CD4-positive, alpha-beta T cell (primary cell): ENCODE measurements around the gene MED17. TPM values are rescaled to one million over a fixed set of nuclear protein-coding genes. Genes with fewer than 3 reads are reported as not detected.

Source experiments
- ATAC-seq: fragments of 200-7000 bp; cut with Tn5 transposase; one replicate; pipeline ENCODE4 v1.10.0; 2022; ENCODE audit warnings: mild to moderate bottlenecking; ENCODE audit not compliant: poor library complexity
- CTCF ChIA-PET: fragments of 350-600 bp; sonication (Branson Sonifier 250); formaldehyde crosslinking; loops from one replicate; lab custom pipeline; 2021; ENCODE audit warnings: antibody characterized with exemption, inconsistent platforms; lab: Charles Lee
- POLR2A ChIA-PET: fragments of 350-600 bp; sonication (Branson Sonifier 250); formaldehyde crosslinking; loops from one replicate; lab custom pipeline; 2021; ENCODE audit warnings: antibody characterized with exemption, inconsistent platforms; lab: Charles Lee
- DNase-seq, 14 experiments: peaks; one replicate each; pipeline ENCODE4 v3.0.0-alpha.2; 2013 to 2020; ENCODE audit warnings: mixed read lengths in 2 of 14
- H3K27ac ChIP-seq, 2 donors: one replicate each; pipeline versions ENCODE4 v1.5.1 to v1.7.0; 2013; ENCODE audit warnings: low read length in 2 of 2, low read depth in 1 of 2, mild to moderate bottlenecking in 1 of 2
- H3K27me3 ChIP-seq, 2 experiments: 1 replicate in 1 of 2; 2 replicates in 1 of 2; pipeline versions ENCODE4 v1.6.1 to v1.7.0; 2013; ENCODE audit warnings: low read length in 2 of 2, control low read depth in 1 of 2, mild to moderate bottlenecking in 1 of 2, moderate library complexity in 1 of 2; ENCODE audit not compliant: insufficient read depth in 2 of 2, control insufficient read depth in 1 of 2
- H3K36me3 ChIP-seq: one replicate; pipeline ENCODE4 v1.6.1; 2013; ENCODE audit warnings: low read length, control low read depth; ENCODE audit not compliant: insufficient read depth
- H3K4me1 ChIP-seq: one replicate; pipeline ENCODE4 v1.6.1; 2013; ENCODE audit warnings: low read length, control low read depth; ENCODE audit not compliant: insufficient read depth
- H3K4me3 ChIP-seq: one replicate; pipeline ENCODE4 v1.5.1; 2013; ENCODE audit warnings: mild to moderate bottlenecking, low read length, moderate library complexity
- H3K9me3 ChIP-seq, 2 experiments: 1 replicate in 1 of 2; 2 replicates in 1 of 2; pipeline versions ENCODE4 v1.6.1 to v1.7.0; 2013; ENCODE audit warnings: low read length in 2 of 2, mild to moderate bottlenecking in 2 of 2, control low read depth in 1 of 2, moderate library complexity in 1 of 2; ENCODE audit not compliant: control insufficient read depth in 1 of 2, insufficient read depth in 1 of 2
- H3K27ac Mint-ChIP-seq: one replicate; pipeline ENCODE4 v1.8.0; 2020; ENCODE audit warnings: mixed read lengths
- H3K27me3 Mint-ChIP-seq: one replicate; pipeline ENCODE4 v1.8.0; 2021; ENCODE audit warnings: mixed read lengths
- H3K36me3 Mint-ChIP-seq: one replicate; pipeline ENCODE4 v1.8.0; 2021; ENCODE audit warnings: low read depth, mixed read lengths
- H3K4me1 Mint-ChIP-seq: one replicate; pipeline ENCODE4 v1.8.0; 2021; ENCODE audit warnings: low read depth, mixed read lengths
- H3K4me3 Mint-ChIP-seq: one replicate; pipeline ENCODE4 v1.8.0; 2020; ENCODE audit warnings: mild to moderate bottlenecking, mixed read lengths
- H3K9me3 Mint-ChIP-seq: one replicate; pipeline ENCODE4 v1.8.0; 2020; ENCODE audit warnings: mixed read lengths
- intact Hi-C, 2 experiments: fragments of 100-400 bp; cut with DNase I in 1 of 2; cut with micrococcal nuclease in 1 of 2; formaldehyde crosslinking; loops; one replicate each; pipeline versions ENCODE4 v1.15.1 to v1.9.0; 2023 to 2025; cut with DNase I, micrococcal nuclease
- total RNA-seq, 174 experiments: library from RNA in 2 of 174; stranded (reverse) in 2 of 174; gene quantifications; one replicate each; pipeline ENCODE4 v1.2.3 and lab custom pipeline; 2021 to 2026
- TF ChIP-seq, protein P1 (sequence below): fragments of 200-600 bp; IDR thresholded peaks from one replicate; pipeline ENCODE4 v1.8.0; 2022; ENCODE audit warnings: antibody characterized with exemption, mild to moderate bottlenecking

The MED17 gene
- total RNA-seq, 2 experiments from 2014 or later = 63.1 to 63.6 TPM

DNA sequence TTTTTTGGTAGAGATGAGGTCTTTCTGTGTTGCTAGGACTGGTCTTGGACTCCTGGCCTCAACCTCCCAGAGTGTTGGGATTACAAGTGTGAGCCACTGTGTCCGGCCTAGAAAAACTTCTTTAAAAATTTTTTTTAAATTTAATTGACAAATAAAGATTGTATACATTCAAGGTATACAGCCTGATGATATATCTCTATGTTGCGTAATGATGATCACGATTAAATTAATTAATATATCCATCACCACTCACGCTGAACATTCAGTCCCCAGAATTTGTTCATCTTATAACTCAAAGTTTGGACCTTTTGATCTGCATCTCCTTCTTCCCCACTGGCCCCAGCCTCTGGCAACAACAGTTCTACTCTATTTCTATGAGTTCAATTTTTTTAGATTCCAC is 39.1 kb downstream of the MED17 start:
- intact Hi-C loops = no loop called here

DNA sequence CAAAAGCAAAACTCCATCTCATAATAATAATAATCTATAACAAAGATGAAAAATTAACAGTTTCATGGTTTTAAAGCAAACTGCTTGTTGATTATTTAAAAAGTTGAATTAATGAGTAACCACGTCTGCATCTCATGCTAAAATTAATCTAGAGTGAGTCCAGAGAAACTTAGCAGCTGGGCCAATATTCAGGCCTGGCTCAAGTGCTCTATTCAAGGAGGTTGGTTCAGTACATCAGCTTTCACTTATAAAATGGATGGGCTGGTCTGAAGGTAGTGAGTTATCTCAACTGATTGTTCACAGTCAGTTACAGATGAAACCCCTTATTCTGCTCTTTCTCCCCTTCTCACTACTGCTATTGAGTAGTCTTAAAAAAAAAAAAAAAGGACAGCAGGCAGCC is 43.3 kb downstream of the MED17 start:
- Mint-ChIP-seq H3K27ac (no peak overlapping the region), H3K36me3 (no peaks in the 10 kb centered on the region), H3K4me3 (no peak overlapping the region), H3K9me3 (no peaks in the 10 kb centered on the region), H3K27me3 (no peaks in the 10 kb centered on the region), H3K4me1 (no peaks in the 10 kb centered on the region)
- CTCF ChIA-PET = no interaction called here
- Histone ChIP-seq H3K4me3 (no peak overlapping the region), H3K27me3 (peaks cover 0 to 2% of the 10 kb centered on the region in 2 experiments), H3K4me1 (no peaks in the 10 kb centered on the region), H3K9me3 (no peaks in the 10 kb centered on the region), H3K36me3 (no peaks in the 10 kb centered on the region), H3K27ac (no peak overlapping the region)
- ATAC-seq = no peak
- intact Hi-C loops = no loop called here
- DNase-seq = no peak
- POLR2A ChIA-PET = no interaction called here
- TF ChIP-seq, protein P1, sequence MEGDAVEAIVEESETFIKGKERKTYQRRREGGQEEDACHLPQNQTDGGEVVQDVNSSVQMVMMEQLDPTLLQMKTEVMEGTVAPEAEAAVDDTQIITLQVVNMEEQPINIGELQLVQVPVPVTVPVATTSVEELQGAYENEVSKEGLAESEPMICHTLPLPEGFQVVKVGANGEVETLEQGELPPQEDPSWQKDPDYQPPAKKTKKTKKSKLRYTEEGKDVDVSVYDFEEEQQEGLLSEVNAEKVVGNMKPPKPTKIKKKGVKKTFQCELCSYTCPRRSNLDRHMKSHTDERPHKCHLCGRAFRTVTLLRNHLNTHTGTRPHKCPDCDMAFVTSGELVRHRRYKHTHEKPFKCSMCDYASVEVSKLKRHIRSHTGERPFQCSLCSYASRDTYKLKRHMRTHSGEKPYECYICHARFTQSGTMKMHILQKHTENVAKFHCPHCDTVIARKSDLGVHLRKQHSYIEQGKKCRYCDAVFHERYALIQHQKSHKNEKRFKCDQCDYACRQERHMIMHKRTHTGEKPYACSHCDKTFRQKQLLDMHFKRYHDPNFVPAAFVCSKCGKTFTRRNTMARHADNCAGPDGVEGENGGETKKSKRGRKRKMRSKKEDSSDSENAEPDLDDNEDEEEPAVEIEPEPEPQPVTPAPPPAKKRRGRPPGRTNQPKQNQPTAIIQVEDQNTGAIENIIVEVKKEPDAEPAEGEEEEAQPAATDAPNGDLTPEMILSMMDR = no peak

More for the DNA sequence above, 39.1 kb downstream of the MED17 start:
- Histone ChIP-seq H3K27me3 (peaks cover 0 to 2% of the 10 kb centered on the region in 2 experiments), H3K9me3 (peaks cover 0 to 3% of the 10 kb centered on the region in 2 experiments), H3K36me3 (no peaks in the 10 kb centered on the region), H3K4me3 (no peak overlapping the region), H3K27ac (no peak overlapping the region), H3K4me1 (no peaks in the 10 kb centered on the region)
- TF ChIP-seq, protein P1 = no peak
- Mint-ChIP-seq H3K27me3 (no peaks in the 10 kb centered on the region), H3K36me3 (no peaks in the 10 kb centered on the region), H3K4me1 (no peaks in the 10 kb centered on the region), H3K9me3 (no peaks in the 10 kb centered on the region), H3K27ac (no peak overlapping the region), H3K4me3 (no peak overlapping the region)
- DNase-seq (no peak), ATAC-seq (no peak)
- CTCF ChIA-PET = no interaction called here
- POLR2A ChIA-PET = no interaction called here

DNA sequence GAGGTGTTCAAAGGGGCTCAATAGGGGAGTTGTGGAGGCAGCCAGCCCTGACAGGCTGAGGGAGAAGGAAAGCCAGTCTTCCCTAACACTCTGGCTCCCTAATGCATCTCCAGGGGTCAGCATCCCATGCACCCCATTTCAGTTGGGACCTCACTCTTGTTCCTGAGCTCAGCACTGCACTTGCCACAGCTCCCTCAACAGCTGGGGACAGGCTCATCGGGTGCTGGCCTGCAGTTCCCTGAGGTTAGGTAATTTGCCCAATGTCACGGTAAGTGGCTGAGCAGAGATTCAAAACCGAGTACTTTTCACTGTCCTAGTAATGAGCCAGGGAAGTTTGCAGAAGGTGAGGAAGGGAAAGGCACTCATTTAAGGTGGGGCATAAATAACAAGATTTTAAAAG is 45.5 kb downstream of the MED17 start:
- no peak overlapping the region for H3K4me3 ChIP-seq
- intact Hi-C loops = no loop called here
- H3K4me1 Mint-ChIP-seq = no peaks in the 10 kb centered on the region
- ATAC-seq (no peak), DNase-seq (no peak)
- H3K27me3 ChIP-seq = peaks cover 0 to 2% of the 10 kb centered on the region in 2 experiments
- H3K36me3 ChIP-seq = no peaks in the 10 kb centered on the region
- no peaks in the 10 kb centered on the region for H3K36me3 Mint-ChIP-seq
- H3K27ac Mint-ChIP-seq = no peak overlapping the region
- no peaks in the 10 kb centered on the region for H3K27me3 Mint-ChIP-seq
- H3K9me3 ChIP-seq = no peaks in the 10 kb centered on the region
- no peak overlapping the region for H3K4me3 Mint-ChIP-seq
- ChIA-PET CTCF (no interaction called here), POLR2A (no interaction called here)
- H3K4me1 ChIP-seq = no peaks in the 10 kb centered on the region
- TF ChIP-seq, protein P1 = no peak
- no peak overlapping the region for H3K27ac ChIP-seq
- H3K9me3 Mint-ChIP-seq = no peaks in the 10 kb centered on the region
